Endometrium (tissue), 2 donors: ENCODE measurements around the gene RNF214.
"Not testable (repeated sequence)": the region's sequence is repeated elsewhere in the genome, so short reads cannot be mapped to it uniquely, and the experiment has no call there.

Experiments
- FAIRE-seq: peaks from 2 replicates; lab custom pipeline; 2012; peaks lifted over from hg19 to GRCh38; lab: Jason Lieb, UNC
- donor health status: control.
- donor health status: control.

RNF214 gene

GRCh38 chr11:117315285-117316196, 83.1 kb downstream of the RNF214 start:
- FAIRE-seq, result no peak

GRCh38 chr11:117316197-117316961, 83.9 kb downstream of the RNF214 start, which contains the start of gene BACE1:
TSS of gene BACE1 (minus strand) at chr11:117316256. CDS start at chr11:117315795, 461 bp downstream.
- FAIRE-seq, result peak; percentile 46

DNA sequence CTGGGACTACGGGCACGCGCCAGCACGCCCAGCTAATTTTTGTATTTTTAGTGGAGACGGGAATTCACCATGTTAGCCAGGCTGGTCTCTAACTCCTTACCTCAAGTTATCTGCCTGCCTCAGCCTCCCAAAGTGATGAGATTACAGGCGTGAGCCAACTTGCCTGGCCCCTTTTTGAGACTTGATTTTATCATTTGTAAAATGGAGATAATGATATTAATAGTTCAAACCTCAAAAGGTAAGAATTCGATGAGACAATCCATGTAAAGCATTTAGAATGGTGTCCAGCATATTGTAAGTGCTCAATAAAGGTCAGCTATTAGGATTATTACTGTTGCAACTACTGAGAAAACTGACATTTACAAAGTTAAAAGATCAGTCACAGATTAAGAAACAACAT, 86.3 kb downstream of the RNF214 start:
- FAIRE-seq, result no peak

DNA sequence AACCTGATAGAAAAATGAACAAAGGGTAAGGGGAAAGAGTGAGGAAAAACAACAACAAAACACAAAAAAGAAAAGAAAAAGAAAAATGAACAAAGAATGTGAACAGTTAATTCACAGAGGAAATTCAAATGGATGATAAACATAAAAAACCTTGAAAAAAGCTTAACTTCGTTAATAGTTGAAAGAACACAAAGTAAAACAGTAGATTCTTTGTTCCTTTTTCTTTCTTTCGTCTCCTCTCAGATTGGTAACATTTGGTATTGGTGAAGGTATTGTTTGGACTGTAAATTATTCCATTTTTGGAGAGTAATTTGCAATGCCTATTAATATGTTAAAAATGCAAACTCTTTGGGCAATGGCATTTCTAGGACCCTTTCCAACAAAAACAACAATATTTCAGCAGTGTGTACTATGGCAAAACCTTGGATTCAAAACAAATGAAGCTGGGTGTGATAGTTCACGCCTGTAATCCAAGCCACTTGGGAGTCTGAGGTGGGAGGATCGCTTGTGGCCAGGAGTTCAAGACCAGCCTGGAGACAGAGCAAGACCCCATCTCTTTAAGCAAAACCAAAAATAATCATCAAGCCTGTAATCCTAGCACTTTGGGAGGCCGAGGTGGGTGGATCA, 86.9 kb downstream of the RNF214 start:
- peak; percentile 58 for FAIRE-seq

- not testable (repeated sequence) for FAIRE-seq
Measured at GRCh38 chr11:117327255-117327566, 94.7 kb downstream of the RNF214 start.

DNA sequence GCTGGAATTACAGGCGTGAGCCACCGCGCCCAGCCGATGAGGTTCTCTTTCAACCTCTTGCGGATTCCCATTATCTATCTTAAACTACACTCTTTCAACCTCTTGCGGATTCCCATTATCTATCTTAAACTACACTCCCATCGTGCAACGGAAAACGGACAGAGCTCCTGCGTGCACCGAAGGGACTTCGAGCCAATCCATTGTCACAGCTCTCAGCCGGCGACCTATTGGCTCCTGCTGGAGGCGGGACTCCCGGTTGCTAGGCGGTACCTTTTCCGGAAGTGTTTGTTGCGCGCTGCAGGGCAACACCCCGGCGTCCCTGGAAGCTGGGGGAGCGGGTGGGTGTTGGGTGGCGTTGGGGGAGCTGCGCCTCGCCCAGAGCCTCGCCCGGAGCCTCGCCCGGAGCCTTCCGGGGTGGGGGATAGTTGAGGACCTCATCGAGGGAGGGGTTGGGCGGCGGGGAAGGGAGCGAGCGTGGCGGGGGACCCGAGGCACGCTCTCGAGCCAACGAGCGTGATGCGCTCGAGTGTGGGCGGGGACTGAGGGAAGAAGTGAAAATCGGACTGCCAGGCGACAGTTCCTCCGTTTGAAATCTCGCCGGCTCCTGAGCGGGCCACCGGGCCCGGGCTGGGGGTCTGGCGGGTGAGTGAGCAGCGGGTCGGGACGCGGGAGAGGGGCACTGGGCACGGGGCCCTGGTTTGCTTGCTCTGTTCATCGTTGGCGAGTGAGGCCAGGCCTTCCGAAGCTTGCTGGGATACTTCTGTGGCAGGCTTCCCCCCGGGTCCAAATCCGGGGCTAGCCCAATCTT, 95.3 kb downstream of the RNF214 start, which contains the start of gene CEP164:
TSS of gene CEP164 (plus strand) at position 288 of the 808 bp plus-strand sequence. CDS start 10,733 bp downstream, outside the sequence.
- peak; percentile 80 for FAIRE-seq

- FAIRE-seq, result no peak
Measured at GRCh38 chr11:117328375-117329010, 96.0 kb downstream of the RNF214 start.

DNA sequence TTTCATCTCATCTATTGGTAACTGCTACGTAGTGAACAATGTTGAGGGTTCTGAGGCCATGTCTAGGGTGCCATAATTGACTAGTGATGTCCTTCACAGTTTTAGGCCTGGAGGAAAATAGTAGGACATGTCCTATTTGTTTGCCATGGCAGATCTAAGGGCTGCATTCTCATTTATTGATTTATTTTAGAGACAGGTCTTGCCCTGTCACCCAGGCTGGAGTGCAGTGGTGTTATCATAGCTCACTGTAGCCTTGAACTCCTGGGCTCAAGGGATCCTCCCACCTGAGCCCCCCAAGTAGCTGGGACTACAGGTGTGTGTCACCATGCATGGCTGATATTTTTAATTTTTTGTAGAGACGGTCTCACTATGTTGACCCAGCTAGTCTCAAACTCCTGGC, 100.4 kb downstream of the RNF214 start:
- FAIRE-seq, result no peak

GRCh38 chr11:117333917-117334316, 101.4 kb downstream of the RNF214 start:
- FAIRE-seq, result no peak

- FAIRE-seq, result no peak
Measured at GRCh38 chr11:117334896-117335295, 102.4 kb downstream of the RNF214 start.

- FAIRE-seq, result no peak
Measured at GRCh38 chr11:117335399-117335798, 102.9 kb downstream of the RNF214 start.
